Measurements from ENCODE around the gene ZNF33A.

DNA sequence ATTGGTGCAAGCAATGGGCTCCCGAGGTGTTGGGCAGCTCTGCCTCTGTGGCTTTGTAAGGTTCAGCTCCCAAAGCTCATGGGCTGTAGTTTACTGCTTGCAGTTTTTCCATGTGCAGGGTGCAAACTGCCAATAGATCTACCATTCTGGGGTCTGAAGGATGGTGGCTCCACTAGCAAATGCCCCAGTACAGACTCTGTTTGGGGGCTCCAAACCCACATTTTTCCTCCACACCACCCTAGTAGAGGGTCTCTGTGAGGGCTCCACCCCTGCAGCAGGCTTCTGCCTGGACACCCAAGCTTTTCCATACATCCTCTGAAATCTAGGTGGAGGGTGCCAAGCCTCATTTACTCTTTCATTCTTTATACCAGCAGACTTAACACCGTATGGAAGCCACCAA is 66.2 kb downstream of the ZNF33A start:
- TF ChIP-seq, protein P1, sequence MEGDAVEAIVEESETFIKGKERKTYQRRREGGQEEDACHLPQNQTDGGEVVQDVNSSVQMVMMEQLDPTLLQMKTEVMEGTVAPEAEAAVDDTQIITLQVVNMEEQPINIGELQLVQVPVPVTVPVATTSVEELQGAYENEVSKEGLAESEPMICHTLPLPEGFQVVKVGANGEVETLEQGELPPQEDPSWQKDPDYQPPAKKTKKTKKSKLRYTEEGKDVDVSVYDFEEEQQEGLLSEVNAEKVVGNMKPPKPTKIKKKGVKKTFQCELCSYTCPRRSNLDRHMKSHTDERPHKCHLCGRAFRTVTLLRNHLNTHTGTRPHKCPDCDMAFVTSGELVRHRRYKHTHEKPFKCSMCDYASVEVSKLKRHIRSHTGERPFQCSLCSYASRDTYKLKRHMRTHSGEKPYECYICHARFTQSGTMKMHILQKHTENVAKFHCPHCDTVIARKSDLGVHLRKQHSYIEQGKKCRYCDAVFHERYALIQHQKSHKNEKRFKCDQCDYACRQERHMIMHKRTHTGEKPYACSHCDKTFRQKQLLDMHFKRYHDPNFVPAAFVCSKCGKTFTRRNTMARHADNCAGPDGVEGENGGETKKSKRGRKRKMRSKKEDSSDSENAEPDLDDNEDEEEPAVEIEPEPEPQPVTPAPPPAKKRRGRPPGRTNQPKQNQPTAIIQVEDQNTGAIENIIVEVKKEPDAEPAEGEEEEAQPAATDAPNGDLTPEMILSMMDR (IDR thresholded peaks at IDR 0.05; ENCODE audit: low read depth, low read length, missing input control): no peak
- TF ChIP-seq TAF1 (conservative IDR thresholded peaks at IDR 0.05) (no peak), RXRA (IDR thresholded peaks at IDR 0.05) (no peak), EGR1 (IDR thresholded peaks at IDR 0.05; ENCODE audit: low read depth in 2 of 2) (no peak), RAD21 (IDR thresholded peaks at IDR 0.05) (no peak)
- TF ChIP-seq, protein P2, sequence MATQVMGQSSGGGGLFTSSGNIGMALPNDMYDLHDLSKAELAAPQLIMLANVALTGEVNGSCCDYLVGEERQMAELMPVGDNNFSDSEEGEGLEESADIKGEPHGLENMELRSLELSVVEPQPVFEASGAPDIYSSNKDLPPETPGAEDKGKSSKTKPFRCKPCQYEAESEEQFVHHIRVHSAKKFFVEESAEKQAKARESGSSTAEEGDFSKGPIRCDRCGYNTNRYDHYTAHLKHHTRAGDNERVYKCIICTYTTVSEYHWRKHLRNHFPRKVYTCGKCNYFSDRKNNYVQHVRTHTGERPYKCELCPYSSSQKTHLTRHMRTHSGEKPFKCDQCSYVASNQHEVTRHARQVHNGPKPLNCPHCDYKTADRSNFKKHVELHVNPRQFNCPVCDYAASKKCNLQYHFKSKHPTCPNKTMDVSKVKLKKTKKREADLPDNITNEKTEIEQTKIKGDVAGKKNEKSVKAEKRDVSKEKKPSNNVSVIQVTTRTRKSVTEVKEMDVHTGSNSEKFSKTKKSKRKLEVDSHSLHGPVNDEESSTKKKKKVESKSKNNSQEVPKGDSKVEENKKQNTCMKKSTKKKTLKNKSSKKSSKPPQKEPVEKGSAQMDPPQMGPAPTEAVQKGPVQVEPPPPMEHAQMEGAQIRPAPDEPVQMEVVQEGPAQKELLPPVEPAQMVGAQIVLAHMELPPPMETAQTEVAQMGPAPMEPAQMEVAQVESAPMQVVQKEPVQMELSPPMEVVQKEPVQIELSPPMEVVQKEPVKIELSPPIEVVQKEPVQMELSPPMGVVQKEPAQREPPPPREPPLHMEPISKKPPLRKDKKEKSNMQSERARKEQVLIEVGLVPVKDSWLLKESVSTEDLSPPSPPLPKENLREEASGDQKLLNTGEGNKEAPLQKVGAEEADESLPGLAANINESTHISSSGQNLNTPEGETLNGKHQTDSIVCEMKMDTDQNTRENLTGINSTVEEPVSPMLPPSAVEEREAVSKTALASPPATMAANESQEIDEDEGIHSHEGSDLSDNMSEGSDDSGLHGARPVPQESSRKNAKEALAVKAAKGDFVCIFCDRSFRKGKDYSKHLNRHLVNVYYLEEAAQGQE (IDR thresholded peaks at IDR 0.05): no peak
